Mammary microvascular endothelial cell (primary cell): Measurements from ENCODE around the gene LANCL3. TPM values are rescaled to one million over a fixed set of nuclear protein-coding genes. Genes with fewer than 3 reads are reported as not detected.

Experiments used
- total RNA-seq: library from RNA; depleted of rRNA; stranded (reverse); fragments of >200 nt; gene quantifications from 2 replicates; pipeline ENCODE4 v1.2.3, GENCODE V29; 2015

LANCL3 gene
- 0.84 and 3.5 TPM in 2 replicates for total RNA-seq

DNA sequence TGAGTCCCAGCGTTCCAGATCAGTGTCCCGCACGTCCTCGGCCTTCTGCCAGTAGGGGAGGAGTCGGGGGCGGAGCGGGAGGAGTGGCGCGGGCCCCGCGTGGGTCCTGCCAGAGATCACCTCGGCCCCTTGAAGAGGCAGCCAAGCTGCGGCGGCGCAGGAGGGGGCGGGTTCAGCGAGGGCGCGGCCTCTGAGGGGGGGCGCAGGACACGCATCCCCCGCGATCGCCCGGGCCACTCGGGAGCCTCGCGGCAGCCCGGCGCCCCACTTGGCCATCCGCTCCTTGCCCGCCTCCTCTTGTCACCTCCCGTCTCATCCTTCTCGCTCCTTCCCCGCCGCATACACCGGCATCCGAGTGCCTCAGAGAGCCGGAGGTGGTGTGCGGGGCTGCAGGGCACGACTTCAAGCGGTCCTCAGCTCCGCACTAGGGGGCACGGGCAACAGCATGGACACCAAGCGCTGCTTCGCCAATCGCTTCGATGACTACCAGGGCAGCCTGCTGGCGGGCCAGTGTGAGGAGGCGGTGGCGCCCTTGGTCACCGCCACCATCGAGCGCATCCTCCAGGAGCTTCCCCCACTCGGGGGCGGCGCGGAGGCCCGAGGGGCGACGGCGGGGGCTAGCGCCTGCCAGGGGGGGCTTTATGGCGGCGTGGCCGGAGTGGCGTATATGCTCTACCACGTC lies at the start of gene LANCL3:
LANCL3 (plus strand) TSS at position 236 of the 682 bp plus-strand sequence; CDS start at position 446, 210 bp downstream.

DNA sequence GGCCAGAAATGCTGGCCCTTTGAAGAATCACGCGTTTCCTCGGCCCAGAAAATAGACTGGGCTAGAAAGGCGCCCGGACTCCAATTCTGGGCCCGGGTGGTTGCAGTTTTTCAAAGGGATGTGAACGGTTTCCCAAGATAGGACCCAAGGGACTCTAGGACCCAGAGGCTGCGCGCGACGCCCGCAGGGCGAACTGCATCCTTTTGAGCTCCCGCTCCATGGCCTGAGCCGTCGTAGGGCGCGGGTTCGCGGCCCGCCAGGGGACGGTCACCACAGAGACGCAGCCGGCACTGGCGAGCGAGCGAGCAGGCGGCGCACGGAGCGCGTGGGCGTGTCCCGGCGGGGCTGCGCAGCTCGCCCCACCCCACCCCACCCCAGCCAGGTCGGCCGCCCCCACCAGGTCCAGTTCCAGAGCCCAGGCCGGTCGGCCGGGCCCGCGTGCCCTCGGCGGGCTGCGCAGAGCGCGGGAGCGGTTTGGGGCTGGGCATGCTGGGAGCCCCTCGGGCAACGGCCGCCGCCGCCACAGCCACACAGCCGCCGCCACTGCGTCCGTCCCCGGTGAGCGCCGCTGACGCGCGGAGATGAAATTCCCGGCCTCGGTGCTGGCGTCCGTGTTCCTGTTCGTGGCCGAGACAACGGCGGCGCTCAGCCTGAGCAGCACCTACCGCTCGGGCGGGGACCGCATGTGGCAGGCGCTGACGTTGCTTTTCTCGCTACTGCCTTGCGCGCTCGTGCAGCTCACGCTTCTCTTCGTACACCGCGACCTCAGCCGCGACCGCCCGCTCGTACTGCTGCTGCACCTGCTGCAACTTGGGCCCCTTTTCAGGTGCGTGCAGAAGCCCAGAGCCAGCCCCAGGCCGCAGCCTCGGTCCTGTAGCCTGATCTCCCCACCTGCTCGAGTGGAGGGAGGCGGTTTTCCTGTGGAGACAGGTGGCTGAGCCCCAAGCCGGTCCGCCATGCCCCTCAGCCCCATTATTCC lies 114.2 kb downstream of the LANCL3 start, which contains the start of gene XK:
XK (plus strand) TSS at position 411 of the 979 bp plus-strand sequence; CDS start at position 582, 171 bp downstream.

Other genes starting within 250 kb of the LANCL3 start
- gene PRRG1, start 222.3 kb upstream of the LANCL3 start, total RNA-seq = 25.2 and 30.4 TPM in 2 replicates
- under 0.01 and 0.07 TPM in 2 replicates for gene XK, start 114.1 kb downstream of the LANCL3 start, total RNA-seq
- gene CYBB, start 208.4 kb downstream of the LANCL3 start, total RNA-seq = not detected in 2 replicates